Stomach smooth muscle (tissue), 2 donors: Measurements from ENCODE around the gene ANXA2R.
"Not testable (repeated sequence)": the region's sequence is repeated elsewhere in the genome, so short reads cannot be mapped to it uniquely, and the experiment has no call there.

ENCODE experiments used
- H3K27ac ChIP-seq: one replicate; pipeline ENCODE4 v1.7.0; 2013; ENCODE audit warnings: mild to moderate bottlenecking, low read length, inconsistent platforms
- H3K27me3 ChIP-seq, 2 donors: one replicate each; pipeline ENCODE4 v1.7.0; 2013; ENCODE audit warnings: low read length in 2 of 2; ENCODE audit not compliant: insufficient read depth in 2 of 2, control insufficient read depth in 1 of 2
- H3K36me3 ChIP-seq, 2 donors: one replicate each; pipeline ENCODE4 v1.7.0; 2013; ENCODE audit warnings: low read length in 2 of 2; ENCODE audit not compliant: control insufficient read depth in 2 of 2, insufficient read depth in 2 of 2
- H3K4me1 ChIP-seq: one replicate; pipeline ENCODE4 v1.7.0; 2013; ENCODE audit warnings: low read length; ENCODE audit not compliant: control insufficient read depth, insufficient read depth
- H3K4me3 ChIP-seq, 2 donors: one replicate each; pipeline ENCODE4 v1.7.0; 2013; ENCODE audit warnings: low read length in 2 of 2
- H3K9ac ChIP-seq, 2 donors: one replicate each; pipeline ENCODE4 v1.7.0; 2013; ENCODE audit warnings: low read length in 2 of 2, mild to moderate bottlenecking in 1 of 2
- H3K9me3 ChIP-seq, 2 donors: one replicate each; pipeline ENCODE4 v1.7.0; 2013; ENCODE audit warnings: low read length in 2 of 2; ENCODE audit not compliant: control insufficient read depth in 2 of 2
- donor health status: healthy.
- donor health status: Pancreatic carcinoma.

Gene ANXA2R

DNA sequence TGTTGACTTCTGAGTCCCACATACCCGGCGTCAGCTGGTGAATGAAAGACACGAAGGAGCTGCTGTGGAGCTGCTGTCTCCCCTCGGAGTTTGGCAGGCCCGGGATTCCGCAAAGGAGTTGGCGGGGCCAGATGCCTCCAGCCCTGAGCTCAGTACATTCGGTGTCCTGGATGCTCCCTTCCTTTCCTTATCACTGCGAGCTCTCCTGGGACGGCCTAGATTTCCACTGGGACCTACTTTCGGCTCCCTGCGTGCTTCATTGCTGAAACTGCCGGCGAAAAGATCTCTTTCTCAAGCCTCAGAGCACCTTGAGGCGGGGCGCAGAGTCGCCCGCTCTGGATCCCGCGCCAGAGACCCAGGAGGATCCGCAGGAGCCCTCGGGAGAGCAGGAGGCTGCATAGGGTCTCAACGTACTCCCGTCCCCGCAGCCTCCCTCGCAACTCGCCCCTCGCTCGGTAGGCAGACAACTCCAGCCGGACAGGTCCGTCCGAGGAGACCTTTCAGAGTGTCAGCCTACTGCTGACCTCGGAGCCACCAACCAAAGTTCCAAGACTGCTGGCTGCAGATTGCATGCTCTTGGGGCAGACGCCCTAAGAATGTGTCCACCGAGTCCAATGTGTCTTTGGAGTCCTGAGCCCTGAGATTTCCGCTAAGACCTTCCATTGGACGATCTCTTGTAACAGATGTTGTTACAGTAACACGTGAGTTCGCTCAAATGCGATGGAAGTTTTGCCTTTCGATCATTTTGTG lies 6.1 kb downstream of the ANXA2R start:
- Histone ChIP-seq H3K4me3 (no peak overlapping the region), H3K9ac (no peak overlapping the region), H3K36me3 (no peaks in the 10 kb centered on the region), H3K9me3 (no peaks in the 10 kb centered on the region), H3K4me1 (peaks cover 15% of the 10 kb centered on the region), H3K27me3 (peaks cover 48 to 54% of the 10 kb centered on the region in 2 donors), H3K27ac (no peak overlapping the region)

DNA sequence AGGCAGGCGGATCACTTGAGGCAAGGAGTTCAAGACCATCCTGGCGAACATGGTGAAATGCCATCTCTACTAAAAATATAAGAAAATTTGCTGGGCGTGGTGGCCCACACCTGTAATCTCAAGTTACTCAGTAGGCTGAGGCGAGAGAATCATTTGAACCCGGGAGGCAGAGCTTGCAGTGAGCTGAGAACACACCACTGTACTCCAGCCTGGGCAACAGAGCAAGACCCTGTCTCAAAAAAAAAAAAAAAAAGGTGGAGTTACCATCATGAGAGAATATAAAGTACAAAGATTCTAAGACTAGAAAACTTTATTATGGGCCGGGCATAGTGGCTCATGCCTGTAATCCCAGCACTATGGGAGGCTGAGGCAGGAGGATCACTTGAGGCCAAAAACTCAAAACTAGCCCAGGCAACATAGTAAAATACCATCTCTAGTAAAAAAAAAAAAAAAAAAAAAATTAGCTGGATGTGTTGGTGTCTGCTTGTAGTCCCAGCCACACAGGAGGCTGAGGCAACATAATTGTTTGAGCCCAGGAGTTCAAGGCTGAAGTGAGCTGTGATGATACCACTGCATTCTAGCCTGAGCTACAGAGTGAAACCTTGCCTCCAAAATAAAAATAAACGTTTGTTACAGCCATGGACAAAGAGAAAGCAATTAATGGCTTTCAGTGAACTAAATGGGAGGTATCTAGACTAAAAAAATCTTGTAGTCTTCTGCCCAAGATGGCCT lies 12.9 kb downstream of the ANXA2R start:
- Histone ChIP-seq H3K9me3 (no peaks in the 10 kb centered on the region), H3K27ac (no peak overlapping the region), H3K27me3 (peaks cover 0 to 12% of the 10 kb centered on the region in 2 donors), H3K4me1 (no peaks in the 10 kb centered on the region), H3K9ac (no peak overlapping the region), H3K4me3 (no peak overlapping the region), H3K36me3 (no peaks in the 10 kb centered on the region)

DNA sequence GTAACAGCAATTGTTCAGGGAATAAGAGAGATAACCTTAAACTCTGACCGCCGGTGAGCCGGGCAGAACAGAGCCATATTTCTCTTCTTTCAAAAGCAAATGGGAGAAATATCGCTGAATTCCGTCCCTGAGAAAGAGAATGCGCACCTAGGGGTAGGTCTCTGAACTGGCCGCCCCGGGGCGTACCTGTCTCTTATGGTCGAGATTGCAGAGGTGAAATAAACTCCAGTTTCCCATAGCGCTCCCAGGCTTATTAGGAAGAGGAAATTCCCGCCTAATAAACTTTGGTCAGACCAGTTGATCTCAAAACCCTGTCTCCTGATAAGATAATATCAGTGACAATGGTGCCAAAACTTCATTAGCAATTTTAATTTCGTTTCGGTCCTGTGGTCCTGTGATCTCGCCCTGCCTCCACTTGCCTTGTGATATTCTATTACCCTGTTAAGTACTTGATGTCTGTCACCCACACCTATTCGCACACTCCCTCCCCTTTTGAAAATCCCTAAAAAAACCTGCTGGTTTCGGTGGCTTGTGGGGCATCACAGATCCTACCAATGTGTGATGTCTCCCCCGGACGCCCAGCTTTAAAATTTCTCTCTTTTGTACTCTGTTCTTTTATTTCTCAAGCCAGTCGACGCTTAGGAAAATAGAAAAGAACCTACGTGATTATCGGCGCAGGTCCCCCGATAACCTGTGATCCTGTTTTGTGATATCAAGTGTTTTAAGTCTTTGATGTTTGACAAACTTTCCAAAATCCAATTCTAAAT lies 14.8 kb downstream of the ANXA2R start:
- H3K36me3 ChIP-seq, H3K4me1 ChIP-seq, H3K9me3 ChIP-seq, H3K27ac ChIP-seq, H3K9ac ChIP-seq, H3K4me3 ChIP-seq: not testable (repeated sequence)
- H3K27me3 ChIP-seq = peaks cover 8 to 28% of the 10 kb centered on the region in 2 donors

DNA sequence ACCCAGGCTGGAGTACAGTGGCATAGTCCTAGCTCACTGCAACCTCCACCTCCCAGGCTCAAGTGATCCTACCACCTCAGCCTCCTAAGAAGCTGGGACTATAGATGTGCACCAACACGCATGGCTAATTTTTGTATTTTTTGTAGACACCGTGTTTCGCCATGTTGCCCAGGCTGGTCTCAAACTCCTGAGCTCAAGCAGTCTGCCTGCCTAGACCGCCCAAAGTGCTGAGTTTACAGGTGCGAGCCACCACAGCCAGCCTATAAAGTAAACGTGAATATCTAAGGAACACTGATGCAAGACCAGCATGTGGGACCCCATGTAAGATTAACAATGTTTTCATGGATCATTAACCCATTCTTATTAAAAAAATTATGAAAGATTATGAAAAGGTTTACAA lies 15.9 kb downstream of the ANXA2R start:
- H3K27me3 ChIP-seq = peaks cover 19 to 39% of the 10 kb centered on the region in 2 donors

DNA sequence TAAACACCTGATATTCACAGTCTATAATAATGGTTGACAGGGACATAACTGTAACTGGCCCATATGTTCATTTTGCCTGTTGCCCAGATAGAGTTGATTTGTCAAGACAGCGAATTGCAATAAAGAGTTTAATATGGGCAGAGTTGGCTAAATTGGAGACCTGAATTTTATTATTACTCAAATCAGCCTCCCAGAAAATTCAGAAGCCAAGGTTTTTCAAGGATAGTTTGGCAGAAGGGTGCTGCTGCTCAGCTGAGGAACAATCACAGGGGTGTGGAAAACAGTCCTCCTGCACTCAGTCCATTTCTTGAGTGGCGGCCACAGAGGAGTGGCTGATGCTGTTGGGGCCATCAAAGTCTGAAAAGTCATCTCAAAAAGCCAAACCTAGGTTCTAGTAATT lies 19.0 kb downstream of the ANXA2R start:
- H3K4me3 ChIP-seq = no peak overlapping the region
- H3K9ac ChIP-seq = no peak overlapping the region
- no peaks in the 10 kb centered on the region for H3K36me3 ChIP-seq
- peaks cover 3% of the 10 kb centered on the region for H3K4me1 ChIP-seq
- H3K27me3 ChIP-seq = peaks cover 42 to 57% of the 10 kb centered on the region in 2 donors
- no peaks in the 10 kb centered on the region for H3K9me3 ChIP-seq
- H3K27ac ChIP-seq = no peak overlapping the region

More for the DNA sequence above, 15.9 kb downstream of the ANXA2R start:
- H3K4me1 ChIP-seq = no peaks in the 10 kb centered on the region
- no peak overlapping the region for H3K9ac ChIP-seq
- H3K36me3 ChIP-seq = no peaks in the 10 kb centered on the region
- H3K9me3 ChIP-seq = no peaks in the 10 kb centered on the region
- H3K27ac ChIP-seq = no peak overlapping the region
- H3K4me3 ChIP-seq = no peak overlapping the region

DNA sequence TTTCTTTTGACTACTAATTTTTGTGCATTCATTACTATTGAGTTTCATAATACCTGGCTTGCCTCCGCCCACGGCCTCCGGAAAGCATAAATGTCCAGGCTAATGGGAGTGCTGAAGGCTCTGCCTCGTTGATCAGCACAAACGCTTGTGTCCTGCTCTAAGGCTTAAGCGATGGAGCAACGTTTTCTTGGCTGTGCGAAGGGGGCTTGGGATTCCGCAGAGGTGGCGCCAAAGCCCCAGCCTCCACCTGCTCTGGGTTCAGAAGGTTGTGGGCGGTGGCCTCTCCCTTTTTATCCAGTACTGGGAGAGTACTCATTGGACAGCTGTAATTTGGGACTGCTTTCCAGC lies 19.7 kb downstream of the ANXA2R start:
- no peaks in the 10 kb centered on the region for H3K9me3 ChIP-seq
- H3K27me3 ChIP-seq = peaks cover 42 to 56% of the 10 kb centered on the region in 2 donors
- peaks cover 3% of the 10 kb centered on the region for H3K4me1 ChIP-seq
- H3K27ac ChIP-seq = no peak overlapping the region
- no peaks in the 10 kb centered on the region for H3K36me3 ChIP-seq
- H3K9ac ChIP-seq = no peak overlapping the region
- H3K4me3 ChIP-seq = peak overlapping the region; percentile 18 to 66

DNA sequence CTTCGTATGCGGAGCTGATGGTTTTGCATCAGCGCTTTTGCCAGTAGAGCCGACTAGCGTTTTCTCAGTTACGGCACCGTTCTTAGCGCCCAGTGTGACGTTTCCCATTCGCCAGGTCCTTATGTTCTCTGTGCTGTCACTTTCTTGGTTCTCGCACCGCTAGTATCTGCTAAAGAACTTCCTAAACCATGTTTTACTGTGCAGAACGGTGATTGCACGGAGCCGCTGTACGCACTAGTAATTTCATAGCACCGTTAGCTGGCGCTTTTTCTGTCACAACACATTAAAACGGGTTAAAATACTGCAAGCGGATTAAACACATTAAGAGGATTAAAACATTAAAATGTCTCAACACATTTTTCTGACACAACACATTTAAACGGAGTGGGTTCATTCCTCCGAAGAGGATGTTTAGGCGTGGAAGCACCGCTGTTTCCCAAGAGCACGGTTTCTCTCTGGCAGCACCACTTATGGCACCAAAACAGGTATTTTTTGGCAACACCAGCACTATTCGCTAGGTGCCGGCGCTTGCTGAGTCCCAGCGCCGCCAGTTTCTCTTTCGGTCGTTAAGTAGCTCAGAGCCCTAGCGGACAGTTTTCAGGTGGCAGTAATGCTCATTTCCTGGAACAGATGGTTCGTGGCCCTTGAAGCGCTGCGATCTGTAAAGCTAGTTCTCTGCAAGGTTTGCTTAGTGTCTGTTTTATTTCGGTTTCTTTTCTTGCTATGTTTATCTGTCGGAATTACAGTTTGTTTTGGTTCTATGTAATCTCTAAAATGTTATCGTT lies 20.3 kb downstream of the ANXA2R start:
- Histone ChIP-seq H3K9me3 (no peaks in the 10 kb centered on the region), H3K4me1 (peaks cover 3% of the 10 kb centered on the region), H3K9ac (no peak overlapping the region), H3K27ac (no peak overlapping the region), H3K27me3 (peaks cover 42 to 56% of the 10 kb centered on the region in 2 donors), H3K4me3 (peak overlapping the region; percentile 18 to 66), H3K36me3 (no peaks in the 10 kb centered on the region)

DNA sequence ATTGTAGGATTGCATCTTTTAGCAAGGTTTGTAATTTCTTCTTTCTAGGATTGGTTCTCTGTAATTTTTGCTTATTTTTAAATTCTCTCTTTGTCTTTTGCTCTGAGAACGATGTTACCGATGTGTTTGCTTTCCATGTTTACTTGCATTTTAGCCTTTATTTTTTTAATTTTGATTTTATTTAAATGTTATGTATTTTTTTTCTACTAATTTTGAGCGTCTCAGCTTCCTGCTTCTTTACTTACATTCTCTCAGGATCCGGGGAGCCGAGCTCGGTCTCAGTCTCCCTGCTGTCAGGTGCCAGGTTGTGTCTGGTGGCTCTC lies 20.9 kb downstream of the ANXA2R start:
- Histone ChIP-seq H3K4me3 (peak overlapping the region in 1 of 2 donors; percentile 66), H3K4me1 (peaks cover 3% of the 10 kb centered on the region), H3K36me3 (no peaks in the 10 kb centered on the region), H3K9ac (no peak overlapping the region), H3K27me3 (peaks cover 42 to 53% of the 10 kb centered on the region in 2 donors), H3K9me3 (no peaks in the 10 kb centered on the region), H3K27ac (no peak overlapping the region)

DNA sequence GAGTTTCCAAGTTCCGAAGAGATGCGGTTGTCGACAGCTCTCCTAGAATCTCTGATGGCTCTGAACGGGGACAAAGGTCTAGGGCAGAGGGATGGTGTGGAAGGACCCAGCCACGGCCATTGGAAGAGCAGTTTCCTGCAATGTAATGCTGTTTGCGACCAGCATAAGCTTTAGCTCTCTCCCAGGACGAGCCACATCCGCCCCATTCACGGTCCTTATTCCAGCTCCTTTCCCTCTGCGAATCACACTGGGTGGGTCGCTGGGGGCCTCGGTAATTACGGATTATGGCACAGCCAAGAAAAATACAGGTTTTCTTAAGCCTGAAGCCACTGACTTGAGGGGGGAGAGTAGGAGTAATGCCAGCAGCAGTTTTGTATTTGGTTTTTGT lies 22.7 kb downstream of the ANXA2R start:
- Histone ChIP-seq H3K36me3 (no peaks in the 10 kb centered on the region), H3K27ac (peak overlapping the region; percentile 53), H3K9me3 (no peaks in the 10 kb centered on the region), H3K9ac (peak overlapping the region in 1 of 2 donors; percentile 43), H3K27me3 (peaks cover 42 to 50% of the 10 kb centered on the region in 2 donors), H3K4me1 (peaks cover 3% of the 10 kb centered on the region), H3K4me3 (peak overlapping the region; percentile 44 to 68)

DNA sequence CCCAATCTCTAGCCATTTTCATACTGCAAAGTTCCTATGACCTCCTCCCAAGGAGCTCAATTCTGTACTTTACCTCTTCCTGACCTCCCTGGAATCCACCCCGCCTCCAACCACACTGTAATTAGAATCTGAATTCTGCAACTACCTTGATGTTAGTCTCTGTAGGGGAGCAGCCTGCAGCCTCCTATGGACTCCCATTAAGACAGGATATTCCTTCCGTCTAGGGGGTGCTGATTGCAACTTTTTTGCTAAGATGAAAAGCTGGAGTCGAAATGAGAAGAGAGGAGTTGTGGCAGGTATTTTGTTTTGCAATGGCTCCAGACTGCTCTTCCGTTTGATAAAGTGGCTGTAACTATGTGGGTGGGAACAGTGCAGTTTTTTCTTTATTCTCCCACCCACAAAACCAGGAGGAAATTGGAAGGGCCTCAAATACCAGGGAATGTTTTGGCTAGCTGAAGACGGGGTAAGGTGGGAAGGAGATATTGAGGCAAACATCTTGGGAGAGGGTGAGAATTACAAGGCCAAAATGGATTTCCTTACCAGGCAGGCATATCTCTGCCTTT lies 23.8 kb downstream of the ANXA2R start:
- Histone ChIP-seq H3K4me3 (no peak overlapping the region), H3K36me3 (no peaks in the 10 kb centered on the region), H3K4me1 (peaks cover 3% of the 10 kb centered on the region), H3K9me3 (no peaks in the 10 kb centered on the region), H3K27ac (no peak overlapping the region), H3K27me3 (peaks cover 39 to 42% of the 10 kb centered on the region in 2 donors), H3K9ac (no peak overlapping the region)
